DOHH2 (cell line): Measurements from ENCODE around the gene NFE2L1.
A peak's percentile ranks its signal among the peaks of the same experiment; 100 is the strongest.
"Not testable (repeated sequence)": the region's sequence is repeated elsewhere in the genome, so short reads cannot be mapped to it uniquely, and the experiment has no call there.

ENCODE experiments used
- H3F3A ChIP-seq: fragments of 200-600 bp; sonication (generic), shearing (Covaris generic); 2 replicates; pipeline ENCODE4 v1.6.0; 2016; ENCODE audit warnings: antibody characterized with exemption, mild to moderate bottlenecking; ENCODE audit not compliant: control insufficient read depth, insufficient read depth
- H3K27ac ChIP-seq: fragments of 200-600 bp; sonication (generic); 2 replicates; pipeline ENCODE4 v1.5.1; 2014; ENCODE audit warnings: low read depth, mild to moderate bottlenecking, low read length, moderate library complexity
- H3K27me3 ChIP-seq: fragments of 200-600 bp; sonication (generic); 2 replicates; pipeline ENCODE4 v1.6.1; 2014; ENCODE audit warnings: mild to moderate bottlenecking, low read length, mixed read lengths; ENCODE audit not compliant: control insufficient read depth
- H3K36me3 ChIP-seq: fragments of 200-600 bp; sonication (generic); 2 replicates; pipeline ENCODE4 v1.6.1; 2014; ENCODE audit warnings: mild to moderate bottlenecking, low read length, moderate library complexity, mixed read lengths; ENCODE audit not compliant: control insufficient read depth
- H3K4me1 ChIP-seq: fragments of 200-600 bp; sonication (generic); 2 replicates; pipeline ENCODE4 v1.6.1; 2014; ENCODE audit warnings: mild to moderate bottlenecking, low read length, mixed read lengths; ENCODE audit not compliant: control insufficient read depth
- H3K4me2 ChIP-seq: fragments of 200-600 bp; sonication (generic); 2 replicates; pipeline ENCODE4 v1.6.0; 2014; ENCODE audit warnings: mild to moderate bottlenecking, low read length, moderate library complexity
- H3K4me3 ChIP-seq: fragments of 200-600 bp; sonication (generic); 2 replicates; pipeline ENCODE4 v1.5.1; 2014; ENCODE audit warnings: mild to moderate bottlenecking, low read length, mixed read lengths
- H3K79me2 ChIP-seq: fragments of 200-600 bp; sonication (generic); 2 replicates; pipeline ENCODE4 v1.6.1; 2014; ENCODE audit warnings: mild to moderate bottlenecking, low read length, mixed read lengths; ENCODE audit not compliant: control insufficient read depth
- H3K9me2 ChIP-seq: fragments of 200-600 bp; sonication (generic); replicated peaks from 2 replicates; pipeline ENCODE4 v1.6.1; 2014; ENCODE audit warnings: mild to moderate bottlenecking, low read length, mixed read lengths; ENCODE audit not compliant: control insufficient read depth
- H3K9me3 ChIP-seq: fragments of 200-600 bp; sonication (generic); 2 replicates; pipeline ENCODE4 v1.6.1; 2014; ENCODE audit warnings: antibody characterized with exemption, low read length, mixed read lengths; ENCODE audit not compliant: control insufficient read depth, insufficient read depth
- H4K20me1 ChIP-seq: fragments of 200-600 bp; sonication (generic); 2 replicates; pipeline ENCODE4 v1.6.0; 2014; ENCODE audit warnings: low read depth, mild to moderate bottlenecking, antibody characterized with exemption, low read length, moderate library complexity; ENCODE audit not compliant: control insufficient read depth, insufficient read depth
- CTCF ChIP-seq: fragments of 200-600 bp; sonication (generic); IDR thresholded peaks from one replicate; pipeline ENCODE4 v1.5.1; 2014; ENCODE audit warnings: antibody characterized with exemption, mild to moderate bottlenecking, low read depth, low read length; ENCODE audit not compliant: poor library complexity, severe bottlenecking
- EZH2phosphoT487 ChIP-seq: fragments of 200-600 bp; sonication (generic); IDR thresholded peaks from 2 replicates; pipeline ENCODE4 v1.6.1; 2017; ENCODE audit warnings: borderline replicate concordance, mild to moderate bottlenecking, antibody characterized with exemption, low read length, moderate library complexity, mixed read lengths

The NFE2L1 gene

GRCh38 chr17:48074322-48075081 lies 26.3 kb downstream of the NFE2L1 start:
- H3F3A ChIP-seq, result peaks cover 5% of the 10 kb centered on the region; the same call in 1 of the 2 replicates
- H3K4me3 ChIP-seq, result no peak overlapping the region
- H4K20me1 ChIP-seq, result no peaks in the 10 kb centered on the region
- no peaks in the 10 kb centered on the region for H3K9me3 ChIP-seq
- no peak for TF ChIP-seq EZH2phosphoT487
- peak; percentile 84 for TF ChIP-seq CTCF
- H3K4me1 ChIP-seq, result no peaks in the 10 kb centered on the region
- no peak overlapping the region for H3K4me2 ChIP-seq
- H3K36me3 ChIP-seq, result peaks cover 51% of the 10 kb centered on the region
- peaks cover 16% of the 10 kb centered on the region for H3K79me2 ChIP-seq
- no peaks in the 10 kb centered on the region for H3K9me2 ChIP-seq
- H3K27ac ChIP-seq, result no peak overlapping the region
- H3K27me3 ChIP-seq, result no peaks in the 10 kb centered on the region

GRCh38 chr17:48077152-48077551 lies 29.0 kb downstream of the NFE2L1 start:
- not testable (repeated sequence) for H3K27ac ChIP-seq, H4K20me1 ChIP-seq, H3K4me3 ChIP-seq, H3F3A ChIP-seq, H3K9me3 ChIP-seq, H3K4me2 ChIP-seq, H3K4me1 ChIP-seq, H3K27me3 ChIP-seq, H3K9me2 ChIP-seq
- Histone ChIP-seq H3K36me3 (peaks cover 34% of the 10 kb centered on the region), H3K79me2 (peaks cover 33% of the 10 kb centered on the region)

GRCh38 chr17:48081858-48082257 lies 33.7 kb downstream of the NFE2L1 start:
- no peaks in the 10 kb centered on the region for H4K20me1 ChIP-seq
- no peak overlapping the region for H3K4me2 ChIP-seq
- no peaks in the 10 kb centered on the region for H3K36me3 ChIP-seq
- H3F3A ChIP-seq, result no peaks in the 10 kb centered on the region
- no peaks in the 10 kb centered on the region for H3K9me2 ChIP-seq
- H3K27ac ChIP-seq, result no peak overlapping the region
- no peak overlapping the region for H3K4me3 ChIP-seq
- no peaks in the 10 kb centered on the region for H3K27me3 ChIP-seq
- no peaks in the 10 kb centered on the region for H3K9me3 ChIP-seq
- no peaks in the 10 kb centered on the region for H3K4me1 ChIP-seq
- TF ChIP-seq CTCF (no peak), EZH2phosphoT487 (no peak)
- peaks cover 66% of the 10 kb centered on the region for H3K79me2 ChIP-seq

GRCh38 chr17:48084932-48085331 lies 36.8 kb downstream of the NFE2L1 start:
- TF ChIP-seq CTCF, result no peak
- no peak for TF ChIP-seq EZH2phosphoT487
- no peaks in the 10 kb centered on the region for H4K20me1 ChIP-seq
- H3K9me3 ChIP-seq, result no peaks in the 10 kb centered on the region
- no peaks in the 10 kb centered on the region for H3K4me1 ChIP-seq
- H3F3A ChIP-seq, result no peaks in the 10 kb centered on the region
- H3K36me3 ChIP-seq, result no peaks in the 10 kb centered on the region
- H3K79me2 ChIP-seq, result peaks cover 68% of the 10 kb centered on the region
- H3K9me2 ChIP-seq, result no peaks in the 10 kb centered on the region
- H3K27me3 ChIP-seq, result no peaks in the 10 kb centered on the region
- H3K27ac ChIP-seq, result no peak overlapping the region
- no peak overlapping the region for H3K4me3 ChIP-seq
- no peak overlapping the region for H3K4me2 ChIP-seq
